Measurements from ENCODE around the gene ZNF483.
"Not testable (repeated sequence)": the region's sequence is repeated elsewhere in the genome, so short reads cannot be mapped to it uniquely, and the experiment has no call there.

The ZNF483 gene

GRCh38 chr9:111525056-111525977 is at the start of gene ZNF483:
ZNF483 (plus strand) TSS chr9:111525179; CDS start chr9:111527396, 2,217 bp downstream.
- peak; percentile 93 for DNase-seq

- DNase-seq: no peak
Observed at GRCh38 chr9:111475195-111475594, 49.8 kb upstream of the ZNF483 start.

GRCh38 chr9:111477677-111478076 is 47.3 kb upstream of the ZNF483 start:
- DNase-seq: no peak

GRCh38 chr9:111481885-111482636 is 42.9 kb upstream of the ZNF483 start:
- DNase-seq: peak; percentile 19

- DNase-seq: peak; percentile 66
Observed at GRCh38 chr9:111482694-111483438, 42.1 kb upstream of the ZNF483 start.

GRCh38 chr9:111483439-111483857 is 41.5 kb upstream of the ZNF483 start:
- DNase-seq: peak; percentile 54

GRCh38 chr9:111483858-111484571 is 41.0 kb upstream of the ZNF483 start, which contains the start of gene ECPAS:
ECPAS (minus strand) TSS chr9:111484383; CDS start chr9:111472918, 11,465 bp downstream.
- DNase-seq: peak; percentile 46

GRCh38 chr9:111484572-111484894 is 40.4 kb upstream of the ZNF483 start:
- no peak for DNase-seq

- DNase-seq: not testable (repeated sequence)
Observed at GRCh38 chr9:111497196-111497595, 27.8 kb upstream of the ZNF483 start.

GRCh38 chr9:111501005-111501562 is 23.9 kb upstream of the ZNF483 start:
- no peak for DNase-seq

GRCh38 chr9:111501648-111502047 is 23.3 kb upstream of the ZNF483 start:
- DNase-seq: no peak

- no peak for DNase-seq
Observed at GRCh38 chr9:111502506-111502905, 22.5 kb upstream of the ZNF483 start.

GRCh38 chr9:111511581-111511980 is 13.4 kb upstream of the ZNF483 start:
- not testable (repeated sequence) for DNase-seq

GRCh38 chr9:111514967-111515366 is 10.0 kb upstream of the ZNF483 start:
- DNase-seq: no peak

- no peak for DNase-seq
Observed at GRCh38 chr9:111516061-111516465, 8.9 kb upstream of the ZNF483 start.

- DNase-seq: no peak
Observed at GRCh38 chr9:111524731-111525055, 286 bp upstream of the ZNF483 start.

GRCh38 chr9:111527347-111527746 is 2.4 kb downstream of the ZNF483 start:
- no peak for DNase-seq

- no peak for DNase-seq
Observed at GRCh38 chr9:111529787-111530186, 4.8 kb downstream of the ZNF483 start.

GRCh38 chr9:111531716-111532115 is 6.7 kb downstream of the ZNF483 start:
- no peak for DNase-seq

GRCh38 chr9:111533099-111533790 is 8.3 kb downstream of the ZNF483 start:
- DNase-seq: no peak

GRCh38 chr9:111542497-111543254 is 17.7 kb downstream of the ZNF483 start:
- no peak for DNase-seq
